CD4-positive, alpha-beta T cell treated with Interleukin-6 for 4 hours (primary cell): ENCODE data around the gene SLC2A11.
A peak's percentile ranks its signal among the peaks of the same experiment; 100 is the strongest.
"Not testable (repeated sequence)": the region's sequence is repeated elsewhere in the genome, so short reads cannot be mapped to it uniquely, and the experiment has no call there.

ENCODE experiments used
- DNase-seq: peaks from one replicate; pipeline ENCODE4 v3.0.0-alpha.2; 2020; ENCODE audit warnings: mixed read lengths

The SLC2A11 gene

GRCh38 chr22:23892706-23893105 lies 35.0 kb downstream of the SLC2A11 start:
- DNase-seq = no peak

DNA sequence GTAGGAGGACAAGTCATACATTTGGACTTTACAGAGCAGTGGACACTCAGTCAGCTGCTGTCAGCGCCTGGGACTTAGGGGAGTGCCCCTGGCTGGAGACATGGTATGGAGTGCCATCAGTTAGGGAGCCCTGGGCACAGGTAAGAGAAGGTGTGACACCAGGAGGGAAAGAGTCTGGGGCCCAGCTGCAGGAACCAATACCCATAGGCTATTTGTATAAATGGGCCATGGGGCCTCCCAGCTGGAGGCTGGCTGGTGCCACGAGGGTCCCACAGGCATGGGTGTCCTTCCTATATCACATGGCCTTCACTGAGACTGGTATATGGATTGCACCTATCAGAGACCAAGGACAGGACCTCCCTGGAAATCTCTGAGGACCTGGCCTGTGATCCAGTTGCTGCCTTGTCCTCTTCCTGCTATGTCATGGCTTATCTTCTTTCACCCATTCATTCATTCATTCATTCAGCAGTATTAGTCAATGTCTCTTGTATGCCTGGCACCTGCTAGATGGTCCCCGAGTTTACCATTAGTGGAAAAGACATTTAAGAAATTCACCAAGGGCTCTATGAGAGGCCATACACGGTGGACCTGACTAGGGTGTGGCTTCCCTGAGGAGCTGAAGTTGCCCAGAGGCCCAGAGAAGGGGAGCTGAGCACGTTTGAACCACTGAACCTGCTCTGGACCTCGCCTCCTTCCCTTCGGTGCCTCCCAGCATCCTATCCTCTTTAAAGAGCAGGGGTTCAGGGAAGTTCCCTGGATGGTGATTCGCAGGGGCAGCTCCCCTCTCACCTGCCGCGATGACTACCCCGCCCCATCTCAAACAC lies 35.7 kb downstream of the SLC2A11 start:
- no peak for DNase-seq

- peak; percentile 95 for DNase-seq
Measured at GRCh38 chr22:23893945-23894709, 36.5 kb downstream of the SLC2A11 start, which contains the start of gene MIF. Gene MIF, plus strand, starts transcription at chr22:23894383. Its CDS starts 92 bp downstream, at chr22:23894475.

DNA sequence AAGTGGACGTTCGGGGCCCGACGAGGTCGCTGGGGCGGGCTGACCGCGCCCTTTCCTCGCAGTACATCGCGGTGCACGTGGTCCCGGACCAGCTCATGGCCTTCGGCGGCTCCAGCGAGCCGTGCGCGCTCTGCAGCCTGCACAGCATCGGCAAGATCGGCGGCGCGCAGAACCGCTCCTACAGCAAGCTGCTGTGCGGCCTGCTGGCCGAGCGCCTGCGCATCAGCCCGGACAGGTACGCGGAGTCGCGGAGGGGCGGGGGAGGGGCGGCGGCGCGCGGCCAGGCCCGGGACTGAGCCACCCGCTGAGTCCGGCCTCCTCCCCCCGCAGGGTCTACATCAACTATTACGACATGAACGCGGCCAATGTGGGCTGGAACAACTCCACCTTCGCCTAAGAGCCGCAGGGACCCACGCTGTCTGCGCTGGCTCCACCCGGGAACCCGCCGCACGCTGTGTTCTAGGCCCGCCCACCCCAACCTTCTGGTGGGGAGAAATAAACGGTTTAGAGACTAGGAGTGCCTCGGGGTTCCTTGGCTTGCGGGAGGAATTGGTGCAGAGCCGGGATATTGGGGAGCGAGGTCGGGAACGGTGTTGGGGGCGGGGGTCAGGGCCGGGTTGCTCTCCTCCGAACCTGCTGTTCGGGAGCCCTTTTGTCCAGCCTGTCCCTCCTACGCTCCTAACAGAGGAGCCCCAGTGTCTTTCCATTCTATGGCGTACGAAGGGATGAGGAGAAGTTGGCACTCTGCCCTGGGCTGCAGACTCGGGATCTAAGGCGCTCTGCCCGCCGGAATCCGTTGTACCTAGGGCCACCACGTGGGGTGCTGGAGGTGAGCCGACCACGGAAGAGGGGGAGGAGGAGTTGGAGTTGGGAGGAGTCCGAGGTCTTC lies 37.3 kb downstream of the SLC2A11 start:
- peak; percentile 71 for DNase-seq

GRCh38 chr22:23895599-23896144 lies 38.0 kb downstream of the SLC2A11 start:
- DNase-seq = no peak

GRCh38 chr22:23896166-23896522 lies 38.5 kb downstream of the SLC2A11 start:
- no peak for DNase-seq

DNA sequence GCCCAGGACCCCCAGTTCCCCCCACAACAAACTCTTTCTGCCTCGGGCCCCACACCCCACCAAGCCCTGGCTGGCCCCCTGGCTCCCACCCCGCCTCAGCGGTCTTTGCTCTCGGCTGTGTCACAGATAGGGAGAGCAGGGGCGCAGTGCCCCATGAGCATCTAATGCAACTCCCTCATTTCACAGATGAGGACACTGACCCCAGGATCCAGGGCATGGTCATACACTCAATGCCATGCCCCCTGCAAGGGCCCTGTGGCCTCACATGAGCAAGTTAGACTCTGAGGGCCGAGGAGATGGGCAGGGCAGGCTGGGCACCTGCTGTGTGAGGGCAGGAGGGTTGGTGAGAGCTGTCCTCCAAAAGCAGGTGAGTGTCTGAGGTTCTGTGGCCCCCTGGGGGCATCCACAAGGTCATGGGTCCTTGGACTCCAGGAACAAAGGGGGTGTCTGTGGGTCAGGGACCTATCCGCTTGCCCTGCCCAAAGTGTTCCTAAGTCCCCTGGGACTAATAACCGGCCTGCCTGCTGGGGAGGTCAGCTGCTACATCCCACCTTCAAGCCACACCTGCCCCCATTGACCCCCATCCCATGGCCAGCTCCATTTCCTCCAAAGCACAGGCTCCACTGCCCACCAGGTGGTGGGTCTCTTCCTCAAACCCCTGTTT lies 39.0 kb downstream of the SLC2A11 start:
- DNase-seq = no peak

- no peak for DNase-seq
Measured at GRCh38 chr22:23897320-23897719, 39.6 kb downstream of the SLC2A11 start.

DNA sequence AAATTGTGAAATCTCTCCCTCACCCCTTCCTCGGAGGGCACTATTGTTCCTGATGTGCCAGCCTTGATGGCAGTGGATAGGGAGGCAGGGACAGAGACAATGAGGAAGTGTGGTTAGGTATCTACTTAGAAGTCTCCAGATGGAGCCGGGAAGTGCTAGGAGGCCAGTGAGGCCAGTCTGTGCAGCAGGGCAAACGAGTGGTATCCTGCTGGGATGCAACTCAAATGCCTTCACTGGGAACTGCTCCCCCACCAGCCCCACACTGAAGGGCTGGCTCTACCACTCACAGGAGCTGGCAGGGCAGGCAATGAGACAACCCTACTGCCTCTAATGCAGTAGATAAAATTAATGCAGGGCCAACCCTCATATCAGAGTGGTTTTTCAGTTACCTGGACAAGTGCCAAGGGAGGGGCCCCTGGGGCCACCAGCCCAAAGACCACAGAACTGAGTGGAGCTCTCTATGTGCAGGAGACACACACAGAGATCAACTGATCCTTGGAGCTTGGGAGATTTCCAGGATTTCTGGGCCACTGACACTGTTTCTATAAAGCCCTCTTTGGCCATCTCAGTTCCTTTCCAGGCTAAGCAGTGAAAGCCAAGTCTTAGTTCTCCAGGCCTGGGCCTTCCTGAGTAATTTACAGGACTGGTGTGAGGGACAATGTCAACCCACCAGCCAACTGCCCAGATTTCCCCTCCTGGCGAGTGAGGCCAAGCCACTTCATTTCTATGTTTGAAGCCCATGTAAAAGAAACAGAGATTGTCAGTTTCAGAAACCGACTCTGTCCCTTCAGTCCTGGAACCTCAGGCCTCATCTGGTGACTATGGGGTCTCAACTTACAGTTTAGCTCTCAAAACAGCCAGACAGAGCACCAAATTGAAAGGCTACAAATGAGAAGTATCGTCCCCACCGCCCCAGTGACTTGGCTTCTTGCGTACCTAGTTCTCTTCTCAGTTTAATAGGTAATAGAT lies 40.6 kb downstream of the SLC2A11 start:
- no peak for DNase-seq

- DNase-seq = no peak
Measured at GRCh38 chr22:23899042-23899745, 41.5 kb downstream of the SLC2A11 start.

DNA sequence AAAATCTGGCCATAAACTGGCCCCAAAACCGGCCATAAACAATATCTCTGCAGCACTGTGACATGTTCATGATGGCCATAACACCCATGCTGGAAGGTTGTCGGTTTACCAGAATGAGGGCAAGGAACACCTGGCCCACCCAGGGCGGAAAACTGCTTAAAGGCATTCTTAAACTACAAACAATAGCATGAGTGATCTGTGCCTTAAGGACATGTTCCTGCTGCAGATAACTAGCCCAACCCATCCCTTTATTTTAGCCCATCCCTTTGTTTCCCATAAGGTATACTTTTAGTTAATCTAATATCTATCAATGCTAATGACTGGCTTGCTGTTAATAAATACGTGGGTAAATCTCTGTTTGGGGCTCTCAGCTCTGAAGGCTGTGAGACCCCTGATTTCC lies 42.6 kb downstream of the SLC2A11 start:
- DNase-seq = not testable (repeated sequence)

DNA sequence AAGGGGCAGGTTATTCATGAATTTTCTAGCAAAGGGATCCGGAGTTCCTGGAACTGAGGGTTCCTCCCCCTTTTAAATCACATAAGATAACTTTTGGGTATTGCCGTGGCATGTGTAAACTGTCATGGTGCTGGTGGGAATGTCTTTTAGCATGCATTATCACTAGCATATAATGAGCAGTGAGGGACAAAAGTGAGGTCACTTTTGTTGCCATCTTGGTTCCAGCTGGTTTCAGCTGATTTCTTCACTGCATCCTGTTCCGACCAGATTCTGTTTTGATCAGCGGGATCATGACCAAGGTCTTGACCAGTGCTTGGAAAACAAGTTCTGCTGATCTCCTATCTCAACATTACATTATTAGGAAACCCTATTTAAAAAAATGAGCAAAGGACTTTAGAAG lies 43.9 kb downstream of the SLC2A11 start:
- no peak for DNase-seq

- no peak for DNase-seq
Measured at GRCh38 chr22:23903328-23903971, 45.8 kb downstream of the SLC2A11 start.

- DNase-seq = no peak
Measured at GRCh38 chr22:23904573-23905254, 47.0 kb downstream of the SLC2A11 start.

DNA sequence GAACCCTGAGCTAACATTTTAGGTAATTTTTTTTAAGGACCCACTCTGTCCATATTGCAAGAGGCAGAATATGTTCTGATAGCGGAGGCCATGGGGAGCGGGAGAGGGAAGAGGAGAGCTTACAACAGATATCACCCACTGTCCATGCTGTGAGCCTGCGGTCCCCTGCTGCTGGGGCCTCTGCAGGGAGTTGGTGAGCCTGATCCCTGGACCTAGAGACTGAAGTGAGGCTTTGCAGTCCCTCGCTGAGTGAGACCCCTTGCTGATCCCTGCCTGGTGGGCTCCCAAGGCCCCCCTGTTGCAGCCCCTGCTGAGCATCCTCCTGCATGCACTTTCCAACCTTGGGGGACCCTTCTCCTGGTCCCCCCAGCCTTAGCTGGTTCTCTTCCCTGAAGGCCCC lies 49.0 kb downstream of the SLC2A11 start:
- no peak for DNase-seq

DNA sequence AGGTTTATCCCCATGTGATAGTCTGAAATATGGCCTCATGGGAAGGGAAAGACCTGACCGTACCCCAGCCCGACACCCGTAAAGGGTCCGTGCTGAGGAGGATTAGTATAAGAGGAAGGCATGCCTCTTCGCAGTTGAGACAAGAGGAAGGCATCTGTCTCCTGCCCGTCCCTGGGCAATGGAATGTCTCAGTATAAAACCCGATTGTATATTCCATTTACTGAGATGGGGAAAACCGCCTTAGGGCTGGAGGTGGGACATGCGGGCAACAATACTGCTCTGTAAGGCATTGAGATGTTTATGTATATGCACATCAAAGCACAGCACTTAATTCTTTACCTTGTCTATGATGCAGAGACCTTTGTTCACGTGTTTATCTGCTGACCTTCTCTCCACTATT lies 49.7 kb downstream of the SLC2A11 start:
- DNase-seq = not testable (repeated sequence)

DNA sequence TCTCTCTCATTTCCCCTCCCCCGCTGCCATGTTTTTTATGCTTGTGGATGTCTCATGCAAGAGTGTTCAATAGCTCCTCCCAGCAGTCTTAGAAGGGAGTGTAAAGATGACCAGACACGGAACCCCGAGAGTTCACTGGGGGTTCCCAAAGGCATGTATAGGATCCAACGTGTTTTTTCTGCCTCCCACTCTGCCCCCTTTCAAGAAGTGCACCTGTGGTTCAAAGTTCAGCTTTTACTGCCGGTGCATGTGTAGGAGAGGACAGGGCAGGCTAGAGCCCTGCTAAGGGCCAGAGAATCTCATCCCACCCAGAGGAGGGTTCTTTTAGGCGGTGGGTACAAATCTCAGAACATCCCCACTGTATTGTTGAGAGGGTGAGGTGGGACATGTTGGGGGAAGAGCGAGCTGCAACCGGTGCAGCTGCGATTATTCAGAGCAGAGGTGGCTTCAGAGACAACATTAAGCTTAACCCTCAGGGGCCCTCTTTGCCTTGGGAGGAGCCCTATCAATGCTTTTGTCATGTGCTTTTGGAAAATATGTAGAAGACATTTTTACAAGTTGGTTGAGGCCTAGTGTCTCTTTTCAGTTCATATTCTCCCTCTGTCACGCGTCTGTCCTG lies 51.0 kb downstream of the SLC2A11 start:
- DNase-seq = no peak

- DNase-seq = no peak
Measured at GRCh38 chr22:23909296-23909898, 51.7 kb downstream of the SLC2A11 start.
